ENCODE measurements around the gene CCDC141.

CCDC141 gene

GRCh38 chr2:178873912-178874311 lies 176.0 kb downstream of the CCDC141 start:
- in situ Hi-C loops (cut with HindIII; ENCODE audit: low sequenced_read_pairs) = no loop called here

DNA sequence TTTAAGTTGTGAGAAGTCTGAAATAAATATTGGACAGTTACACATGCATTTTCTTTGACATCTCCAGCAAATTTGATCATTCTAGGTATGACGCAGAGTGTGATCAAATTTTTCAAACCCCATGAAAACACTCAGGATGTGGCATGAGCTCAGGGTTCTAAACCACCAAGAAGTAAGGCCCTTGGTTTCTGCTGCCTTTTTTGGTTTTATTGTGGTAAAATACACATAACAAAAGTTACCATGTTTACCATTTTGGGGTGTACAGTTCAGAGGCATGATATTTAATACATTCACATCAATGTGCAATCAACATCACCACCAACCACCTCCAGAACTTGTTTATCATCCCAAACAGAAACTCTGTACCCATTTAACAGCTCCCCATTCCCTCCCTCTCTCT lies 178.4 kb downstream of the CCDC141 start:
- in situ Hi-C loops (cut with HindIII; ENCODE audit: low sequenced_read_pairs) = no loop called here

DNA sequence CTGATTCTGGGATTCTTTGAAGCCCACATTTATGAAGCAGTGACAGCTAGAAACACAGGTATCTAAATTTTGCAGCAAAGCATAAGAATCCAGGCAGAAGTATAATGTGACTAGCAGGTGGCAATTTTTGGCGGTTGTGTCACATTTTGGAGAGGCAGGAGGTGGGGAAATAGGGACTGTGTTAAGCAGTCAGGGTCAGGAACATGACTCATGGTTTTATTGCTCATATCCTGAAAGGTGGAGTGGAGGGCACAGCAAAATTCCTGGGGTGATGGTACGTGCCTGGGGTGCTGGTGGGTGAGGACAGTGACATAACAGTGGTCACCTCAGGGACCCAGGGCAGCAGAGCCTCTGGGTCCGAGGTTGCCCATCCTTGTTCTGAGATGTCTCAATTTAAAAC lies 179.2 kb downstream of the CCDC141 start:
- in situ Hi-C loops (cut with HindIII; ENCODE audit: low sequenced_read_pairs) = no loop called here

GRCh38 chr2:178865999-178866398 lies 183.9 kb downstream of the CCDC141 start:
- in situ Hi-C loops (cut with HindIII; ENCODE audit: low sequenced_read_pairs) = no loop called here

DNA sequence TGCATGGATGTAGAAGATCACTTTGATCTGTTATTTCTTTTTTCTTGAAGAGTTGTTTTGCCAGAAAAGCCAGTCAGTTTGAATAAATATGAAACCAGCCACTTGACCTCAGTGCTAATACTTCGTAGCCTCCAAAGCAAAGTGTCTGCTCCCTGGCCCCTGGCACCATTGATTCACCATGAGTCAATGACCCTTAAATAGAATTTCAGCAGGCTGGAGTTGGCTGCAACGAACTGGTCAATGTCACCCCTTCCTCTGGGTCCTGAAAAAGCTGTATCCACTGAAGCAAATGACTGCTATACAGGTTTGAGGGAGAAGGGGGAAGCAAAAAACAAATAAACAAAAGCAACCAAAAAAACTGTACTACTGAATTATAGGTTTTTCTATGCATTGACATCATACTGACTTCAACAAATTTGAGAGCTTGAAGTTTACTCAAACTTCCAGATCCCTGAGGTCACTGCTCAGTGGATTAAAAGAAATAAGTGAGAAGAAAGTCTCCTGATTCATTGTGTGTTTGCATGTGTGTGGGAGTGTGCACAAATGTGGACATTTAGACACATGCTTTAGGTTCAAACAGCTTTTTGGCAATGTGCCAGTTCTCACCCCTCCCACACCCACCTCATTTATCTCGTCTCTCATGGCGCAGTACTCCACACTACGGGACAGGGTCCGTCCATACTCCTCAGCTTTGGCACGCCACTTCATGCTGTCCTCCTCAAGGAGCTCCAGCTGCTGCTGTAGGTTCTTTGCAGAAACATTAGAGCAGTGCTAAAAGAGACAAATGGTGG lies 184.6 kb downstream of the CCDC141 start:
- in situ Hi-C loops (cut with HindIII; ENCODE audit: low sequenced_read_pairs) = no loop called here

- in situ Hi-C loops (cut with HindIII; ENCODE audit: low sequenced_read_pairs) = no loop called here
Measured at GRCh38 chr2:178863856-178864620, 185.9 kb downstream of the CCDC141 start.

DNA sequence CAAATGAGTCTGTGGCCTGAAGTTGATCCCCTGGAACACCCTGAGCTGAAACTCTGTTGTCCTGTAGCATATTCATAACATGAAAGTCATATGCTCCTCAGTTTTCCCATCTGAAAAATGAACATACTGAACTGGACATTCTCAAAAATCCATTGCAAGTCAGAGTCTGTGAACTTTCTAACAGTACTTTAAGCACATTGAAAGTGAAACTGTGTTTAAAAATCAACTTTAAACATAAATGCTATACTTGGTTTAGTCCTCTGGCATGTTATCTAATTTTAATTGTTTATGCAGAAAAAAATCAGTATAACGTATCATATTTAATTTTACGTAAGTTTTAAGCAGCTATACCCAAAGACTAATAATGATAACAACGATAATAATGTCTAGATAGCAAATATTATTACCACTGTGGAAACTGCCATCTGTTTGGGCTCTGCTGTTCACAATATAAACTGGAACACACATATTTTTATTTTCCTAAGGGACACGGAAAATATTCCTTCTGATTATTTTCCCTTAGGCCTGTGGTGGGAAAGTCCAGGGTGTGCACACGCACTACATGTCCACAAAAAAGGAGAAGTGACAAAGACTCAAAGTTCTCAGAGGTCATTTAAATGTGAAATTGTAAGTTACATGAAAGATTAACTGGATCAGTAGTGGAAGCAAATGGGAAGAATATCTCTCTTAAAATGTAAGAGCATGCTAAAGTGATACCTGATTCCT lies 186.6 kb downstream of the CCDC141 start:
- in situ Hi-C loops (cut with HindIII; ENCODE audit: low sequenced_read_pairs) = no loop called here

- in situ Hi-C loops (cut with HindIII; ENCODE audit: low sequenced_read_pairs) = no loop called here
Measured at GRCh38 chr2:178860551-178860950, 189.4 kb downstream of the CCDC141 start.

- in situ Hi-C loops (cut with HindIII; ENCODE audit: low sequenced_read_pairs) = no loop called here
Measured at GRCh38 chr2:178859730-178860129, 190.2 kb downstream of the CCDC141 start.

GRCh38 chr2:178858896-178859625 lies 190.9 kb downstream of the CCDC141 start:
- in situ Hi-C loops (cut with HindIII; ENCODE audit: low sequenced_read_pairs) = no loop called here

- in situ Hi-C loops (cut with HindIII; ENCODE audit: low sequenced_read_pairs) = no loop called here
Measured at GRCh38 chr2:178855151-178855550, 194.8 kb downstream of the CCDC141 start.

DNA sequence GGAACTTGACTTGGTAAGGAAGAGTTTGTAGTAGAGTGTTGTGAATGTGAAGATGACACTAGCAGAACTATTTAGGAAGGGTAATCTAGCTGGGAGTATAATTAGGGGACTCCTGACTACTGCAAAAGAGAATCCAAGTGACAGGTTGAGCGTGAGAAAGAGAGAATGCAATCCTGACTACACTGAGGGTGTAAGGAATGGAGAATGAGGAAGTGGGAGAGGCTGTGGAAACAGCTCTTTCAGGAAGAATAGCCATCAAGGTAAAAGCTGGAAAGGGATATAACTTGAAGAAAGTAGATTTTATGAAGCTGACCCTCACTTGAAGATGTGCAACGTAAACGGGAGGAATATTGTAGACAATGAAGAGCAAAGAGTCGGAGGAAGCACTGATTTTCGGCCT lies 201.6 kb downstream of the CCDC141 start:
- in situ Hi-C loops (cut with HindIII; ENCODE audit: low sequenced_read_pairs) = no loop called here

- in situ Hi-C loops (cut with HindIII; ENCODE audit: low sequenced_read_pairs) = no loop called here
Measured at GRCh38 chr2:178846458-178846802, 203.5 kb downstream of the CCDC141 start.

GRCh38 chr2:178845566-178846457 lies 204.1 kb downstream of the CCDC141 start:
- in situ Hi-C loops (cut with HindIII; ENCODE audit: low sequenced_read_pairs) = no loop called here

DNA sequence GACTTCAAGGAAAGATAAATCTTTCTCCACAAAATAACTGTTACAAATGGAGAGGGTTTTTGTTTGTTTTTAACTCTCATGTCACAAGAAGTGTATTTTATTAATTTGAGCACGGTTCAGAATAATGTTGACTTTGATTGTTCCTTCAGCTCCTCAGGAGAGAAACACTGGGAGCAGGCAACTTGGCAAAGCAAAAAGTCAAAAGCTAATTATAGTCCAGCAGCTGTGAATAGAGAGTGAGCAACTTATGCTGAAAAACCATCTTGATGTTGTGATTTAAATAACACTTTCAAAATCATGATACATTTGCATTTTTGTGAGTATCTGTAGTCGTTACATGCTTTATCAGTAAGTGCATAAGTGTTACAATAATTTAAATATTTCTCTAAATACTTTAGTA lies 205.2 kb downstream of the CCDC141 start:
- in situ Hi-C loops (cut with HindIII; ENCODE audit: low sequenced_read_pairs) = no loop called here

DNA sequence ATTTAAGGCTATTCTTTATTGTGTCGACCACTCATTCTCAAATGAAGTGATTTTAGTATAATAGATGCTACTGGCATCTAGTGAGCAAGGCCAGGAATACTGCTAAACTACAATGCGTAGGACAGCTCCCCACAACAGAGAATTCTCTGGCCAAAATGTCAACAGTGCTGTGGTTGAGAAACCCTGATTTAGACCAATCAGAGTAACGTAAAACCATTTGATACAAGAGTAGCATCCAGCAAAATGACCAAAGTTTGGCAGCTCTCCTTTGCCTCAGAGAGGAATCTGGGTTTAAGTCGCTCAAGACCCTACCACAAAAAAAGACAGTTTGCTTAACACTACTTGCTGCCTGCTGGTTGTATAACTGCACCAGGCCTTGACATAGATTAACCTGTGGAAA lies 205.7 kb downstream of the CCDC141 start:
- in situ Hi-C loops (cut with HindIII; ENCODE audit: low sequenced_read_pairs) = no loop called here

DNA sequence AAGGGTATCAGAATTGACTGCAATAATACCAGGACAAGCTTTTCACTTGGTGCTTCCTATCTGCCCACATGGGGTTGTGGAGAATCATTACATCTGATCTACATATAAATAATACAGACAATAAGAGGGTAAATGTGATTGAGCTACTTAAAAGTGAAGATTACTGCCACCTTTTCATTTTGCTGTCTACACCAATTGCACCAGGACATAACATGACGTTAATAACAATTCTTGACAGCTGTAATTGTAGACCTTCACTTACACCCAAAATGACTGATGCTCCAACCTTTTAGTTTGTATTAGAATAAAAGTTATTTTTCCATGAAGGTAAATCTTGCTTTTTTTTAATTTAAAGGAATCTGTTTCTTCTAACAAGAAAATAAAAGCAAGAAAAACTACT lies 206.2 kb downstream of the CCDC141 start:
- in situ Hi-C loops (cut with HindIII; ENCODE audit: low sequenced_read_pairs) = no loop called here

- in situ Hi-C loops (cut with HindIII; ENCODE audit: low sequenced_read_pairs) = no loop called here
Measured at GRCh38 chr2:178836807-178837206, 213.1 kb downstream of the CCDC141 start.

DNA sequence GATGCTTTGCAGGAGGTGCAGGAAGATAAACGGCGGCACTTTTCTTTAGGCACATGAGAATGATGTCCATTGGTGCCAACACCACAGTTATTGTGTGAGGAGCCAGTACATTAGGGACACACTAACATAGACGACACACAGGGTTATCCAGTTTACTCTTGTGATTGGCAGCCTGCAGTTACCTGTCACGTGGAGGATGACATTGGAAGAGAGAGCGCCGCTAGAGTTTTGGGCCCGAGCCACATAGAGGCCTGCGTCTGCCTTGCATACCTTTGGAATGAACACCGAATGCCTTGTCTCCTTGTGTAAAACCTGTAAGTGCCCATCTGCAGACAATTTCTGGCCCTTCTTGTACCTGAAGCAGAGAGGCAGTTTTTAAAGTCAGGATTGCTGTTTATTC lies 215.9 kb downstream of the CCDC141 start:
- in situ Hi-C loops (cut with HindIII; ENCODE audit: low sequenced_read_pairs) = no loop called here

GRCh38 chr2:178833382-178833781 lies 216.6 kb downstream of the CCDC141 start:
- in situ Hi-C loops (cut with HindIII; ENCODE audit: low sequenced_read_pairs) = no loop called here
